ENCODE data around the gene PGP. TPM values are rescaled to one million over a fixed set of nuclear protein-coding genes. Genes with fewer than 3 reads are reported as not detected.

PGP gene
- total RNA-seq, 2 donors from 2014 or later, result 15.1 to 20.9 TPM

DNA sequence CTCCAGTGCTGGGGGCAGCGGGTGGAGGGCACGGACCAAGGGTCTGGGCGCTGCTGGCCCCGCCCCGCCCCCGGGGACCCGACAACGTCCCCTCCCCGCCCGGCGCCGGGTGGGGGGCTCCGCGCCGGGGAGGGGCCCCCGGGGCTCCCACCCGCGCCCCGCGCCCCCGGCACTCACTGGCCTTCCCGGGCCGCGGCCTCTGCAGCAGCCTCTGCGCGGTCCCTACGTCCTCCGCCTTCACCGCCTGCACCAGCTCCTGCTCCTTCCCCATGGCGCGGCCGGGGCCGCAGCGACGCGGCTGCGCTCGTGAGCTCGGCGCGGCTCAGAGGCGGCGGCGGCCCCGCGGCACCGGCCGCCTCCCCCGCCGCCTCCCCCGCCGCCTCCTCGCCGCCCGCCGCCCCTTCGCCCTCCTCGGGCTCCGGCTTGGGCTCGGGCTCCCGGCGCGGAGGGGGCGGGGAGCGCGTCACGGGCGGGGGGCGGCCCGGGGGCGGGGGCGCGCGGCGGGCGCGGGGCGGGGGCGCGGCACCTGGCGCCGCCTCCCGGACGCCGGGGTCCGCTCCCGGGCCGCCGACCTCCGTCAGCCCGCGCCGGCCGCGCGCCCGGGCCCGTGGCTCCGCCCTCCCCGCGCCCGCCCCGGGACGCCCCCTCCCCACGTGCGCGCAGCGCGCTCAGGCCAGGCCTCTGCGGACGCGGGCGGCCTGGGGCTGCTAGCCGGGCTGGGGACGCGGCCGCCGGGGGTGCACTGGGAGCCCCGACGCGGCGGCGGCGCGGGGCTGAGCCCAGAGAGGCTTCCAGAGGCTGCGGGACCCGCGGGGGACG, 18.3 kb downstream of the PGP start, which contains the start of gene CASKIN1:
CASKIN1 (minus strand) TSS at position 444 of the 819 bp plus-strand sequence; CDS start at position 271, 173 bp downstream.
- H3K36me3 Mint-ChIP-seq, result no peaks in the 10 kb centered on the region
- no peaks in the 10 kb centered on the region for H3K9me3 Mint-ChIP-seq
- peak; percentile 45 to 54 for ATAC-seq
- no peak within 1 kb of the TSS for H3K27ac Mint-ChIP-seq
- DNase-seq (ENCODE audit: low spot score in 2 of 2), result no peak

DNA sequence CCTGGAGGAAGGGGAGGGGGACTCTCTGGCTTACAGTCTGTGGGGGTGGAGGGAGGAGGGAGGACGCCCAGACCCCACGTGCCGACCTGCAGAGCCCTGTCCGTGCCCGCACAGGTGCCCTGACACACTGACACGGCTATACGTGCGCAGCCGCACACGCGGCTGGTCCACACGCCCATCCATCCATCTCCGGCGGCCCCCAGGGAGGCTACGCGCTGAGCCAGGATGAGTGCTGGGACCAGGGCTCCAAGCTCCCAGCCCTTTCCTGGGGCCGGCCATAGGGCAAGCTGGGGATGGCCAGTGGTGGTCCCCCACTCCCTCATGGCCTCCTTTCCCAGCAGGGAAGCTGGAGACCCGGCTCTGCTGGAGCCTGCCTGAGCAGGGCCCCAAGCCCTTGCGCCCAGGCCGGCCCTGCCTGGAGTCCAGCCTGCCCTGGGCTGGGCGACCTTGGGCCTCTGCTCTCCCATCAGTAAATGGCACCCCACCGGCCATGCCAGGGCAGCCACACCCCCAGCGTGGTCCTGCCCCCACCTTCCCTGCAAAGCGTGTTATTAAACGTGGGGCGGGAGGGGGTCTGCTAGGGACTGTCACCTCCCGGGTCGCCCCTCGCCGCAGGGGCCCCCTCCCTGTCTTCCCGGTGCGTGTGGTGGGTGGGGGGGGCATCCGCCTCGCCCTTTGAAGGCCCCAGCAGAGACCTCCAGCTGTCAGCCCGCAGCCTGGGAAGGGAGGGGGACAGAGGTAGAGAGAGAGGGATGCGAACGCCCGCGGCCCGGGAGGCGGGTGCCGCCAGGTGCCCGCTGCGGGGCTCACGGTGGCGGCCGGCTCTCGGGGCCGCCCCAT, 19.1 kb downstream of the PGP start:
- DNase-seq (ENCODE audit: low spot score in 2 of 2) (no peak), ATAC-seq (peak; percentile 19 to 39)
- Mint-ChIP-seq H3K27ac (no peak overlapping the region), H3K9me3 (no peaks in the 10 kb centered on the region), H3K36me3 (no peaks in the 10 kb centered on the region)

DNA sequence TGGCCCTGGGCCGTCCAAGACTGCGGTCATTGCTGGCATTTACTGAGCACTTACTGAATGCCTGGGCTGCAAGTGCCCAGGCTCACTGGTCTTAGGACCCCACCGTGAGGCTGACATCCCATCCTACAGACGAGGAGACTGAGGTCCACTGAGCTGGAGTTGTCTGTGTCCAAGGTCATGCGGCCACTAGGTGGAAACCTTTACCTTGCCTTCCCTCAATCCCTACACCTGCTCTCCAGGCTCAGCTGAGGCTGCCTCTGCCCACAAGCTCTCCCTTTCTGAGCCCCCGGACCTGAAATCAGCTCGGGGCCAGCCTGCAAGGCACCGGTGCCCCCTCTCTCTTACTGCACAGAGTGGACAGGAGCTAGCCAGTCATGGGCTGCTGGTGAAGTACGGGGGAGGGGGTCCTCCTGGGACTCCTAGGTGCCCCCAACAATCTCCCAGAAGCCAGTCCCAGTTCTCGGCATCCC, 19.8 kb downstream of the PGP start:
- DNase-seq (ENCODE audit: low spot score in 2 of 2) (peak in 1 of 2 donors; percentile 52), ATAC-seq (peak; percentile 75 to 84)
- Mint-ChIP-seq H3K27ac (no peak overlapping the region), H3K9me3 (no peaks in the 10 kb centered on the region), H3K36me3 (no peaks in the 10 kb centered on the region)

DNA sequence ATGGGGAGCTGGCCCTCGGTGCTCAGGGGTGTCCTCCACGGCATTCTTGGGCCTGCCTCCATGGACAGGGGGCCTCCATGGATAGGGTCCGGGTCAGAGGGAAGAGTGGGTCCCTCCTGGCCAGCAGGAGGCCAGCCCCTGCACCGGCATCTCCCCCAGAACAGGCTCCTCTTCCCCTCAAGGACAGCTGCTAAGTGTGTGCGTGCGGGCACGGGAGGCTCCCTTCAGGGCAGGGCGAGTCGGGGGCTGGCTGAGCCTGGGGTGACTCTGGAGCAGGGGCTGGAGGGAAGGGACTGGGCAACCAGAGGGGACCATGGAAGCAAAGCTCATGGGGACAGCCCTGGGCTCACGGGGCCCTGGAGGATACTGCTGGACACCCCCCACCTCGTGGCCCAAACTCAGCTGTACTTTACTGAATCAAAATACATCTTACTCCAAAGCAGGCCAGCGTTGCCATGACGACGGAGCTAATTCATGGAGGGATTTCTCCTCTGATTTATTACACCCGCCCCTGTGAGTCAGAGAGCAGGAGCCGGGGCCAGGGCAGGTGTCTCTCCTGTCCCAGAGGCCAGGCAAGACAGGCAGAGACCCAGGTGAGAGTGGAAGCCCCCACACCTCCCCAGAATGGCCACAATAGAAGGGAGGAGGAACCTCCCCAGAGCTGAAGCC, 20.3 kb downstream of the PGP start:
- H3K36me3 Mint-ChIP-seq, result no peaks in the 10 kb centered on the region
- no peaks in the 10 kb centered on the region for H3K9me3 Mint-ChIP-seq
- no peak overlapping the region for H3K27ac Mint-ChIP-seq
- ATAC-seq (no peak), DNase-seq (ENCODE audit: low spot score in 2 of 2) (no peak)

DNA sequence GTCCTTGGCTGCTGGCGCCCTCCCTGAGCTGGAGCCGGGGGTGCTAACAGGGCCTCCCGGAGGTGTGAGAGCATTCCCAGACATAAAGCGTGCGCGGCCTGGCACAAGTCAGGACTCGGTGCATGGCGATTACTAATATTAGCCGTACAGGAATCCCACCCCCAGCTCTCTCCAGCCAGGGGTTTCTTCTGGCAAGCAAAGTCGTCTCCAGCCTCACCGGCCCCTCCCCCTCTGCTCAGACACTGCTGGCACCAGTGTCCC, 23.3 kb downstream of the PGP start:
- ATAC-seq (no peak), DNase-seq (ENCODE audit: low spot score in 2 of 2) (no peak)
- no peak overlapping the region for H3K27ac Mint-ChIP-seq
- no peaks in the 10 kb centered on the region for H3K9me3 Mint-ChIP-seq
- no peaks in the 10 kb centered on the region for H3K36me3 Mint-ChIP-seq

DNA sequence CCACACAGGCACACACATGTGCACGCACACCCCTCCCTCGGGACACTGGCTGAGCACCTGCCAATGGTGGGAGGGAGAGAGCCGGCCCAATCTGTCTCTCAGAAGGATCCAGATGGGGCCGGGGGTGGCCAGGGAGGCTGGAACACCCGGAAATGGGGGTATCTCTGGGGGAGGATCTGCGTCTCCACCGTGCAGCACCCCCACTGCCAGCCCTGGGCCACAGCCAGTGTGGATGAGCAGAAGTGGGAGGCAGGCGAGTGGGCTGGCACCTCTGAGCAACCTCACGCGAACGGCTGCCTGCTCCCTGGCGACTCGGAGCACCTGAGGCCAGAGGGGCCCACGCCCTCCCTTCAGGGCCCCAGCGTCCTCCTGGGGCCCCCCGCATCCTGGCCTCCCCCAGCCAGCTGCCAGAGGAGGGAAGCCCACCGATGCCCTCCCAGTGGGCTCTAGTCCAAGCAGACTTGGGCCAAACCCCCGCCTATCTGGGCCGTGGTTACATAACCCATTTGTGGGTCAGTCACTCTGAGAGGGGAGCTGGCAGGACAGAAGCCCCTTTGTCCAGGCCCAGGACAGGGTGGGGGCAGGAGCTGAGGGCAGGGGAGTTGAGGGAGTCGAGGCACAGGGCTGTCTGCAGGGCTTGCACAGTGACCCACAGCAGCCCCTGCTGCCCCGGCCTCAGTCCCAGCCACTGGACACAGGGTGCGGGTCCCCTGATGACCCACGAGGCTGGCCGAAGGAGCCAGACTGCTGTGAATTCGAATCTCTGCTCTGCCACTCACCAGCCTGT, 23.8 kb downstream of the PGP start:
- DNase-seq (ENCODE audit: low spot score in 2 of 2) (no peak), ATAC-seq (no peak)
- no peaks in the 10 kb centered on the region for H3K36me3 Mint-ChIP-seq
- no peaks in the 10 kb centered on the region for H3K9me3 Mint-ChIP-seq
- H3K27ac Mint-ChIP-seq, result no peak overlapping the region

DNA sequence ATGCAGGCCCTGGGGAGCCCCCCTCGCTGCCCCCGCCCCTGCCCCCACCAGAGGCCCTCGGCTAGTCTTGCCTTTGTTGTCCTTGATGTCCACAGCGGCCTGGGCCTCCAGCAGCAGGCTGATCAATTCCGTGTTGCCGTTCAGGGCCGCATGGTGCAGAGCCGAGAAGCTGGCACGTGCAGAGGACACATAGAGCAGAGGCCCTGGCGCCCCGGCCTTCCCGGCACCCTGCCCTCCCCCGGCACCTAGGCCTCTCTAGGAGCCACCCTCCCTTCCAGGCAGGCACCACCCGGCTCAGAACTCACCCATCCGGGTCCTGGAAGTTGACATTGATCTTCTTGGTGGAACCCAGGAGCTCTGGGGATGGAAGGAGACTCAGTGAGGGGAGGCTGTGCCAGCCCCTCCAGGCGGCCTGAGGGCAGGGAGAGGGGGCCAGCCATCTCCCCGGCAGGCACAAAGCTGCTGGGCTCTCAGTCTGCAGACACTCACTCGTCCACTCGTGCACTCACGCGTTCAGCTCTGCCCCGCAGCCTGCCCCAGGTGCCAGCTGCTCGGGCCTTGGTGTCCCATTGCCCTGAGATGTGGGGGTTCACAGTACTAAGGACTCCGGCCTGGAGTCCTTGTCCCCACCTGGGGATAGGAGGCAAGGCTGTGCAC, 24.5 kb downstream of the PGP start:
- no peak for ATAC-seq
- H3K9me3 Mint-ChIP-seq, result no peaks in the 10 kb centered on the region

DNA sequence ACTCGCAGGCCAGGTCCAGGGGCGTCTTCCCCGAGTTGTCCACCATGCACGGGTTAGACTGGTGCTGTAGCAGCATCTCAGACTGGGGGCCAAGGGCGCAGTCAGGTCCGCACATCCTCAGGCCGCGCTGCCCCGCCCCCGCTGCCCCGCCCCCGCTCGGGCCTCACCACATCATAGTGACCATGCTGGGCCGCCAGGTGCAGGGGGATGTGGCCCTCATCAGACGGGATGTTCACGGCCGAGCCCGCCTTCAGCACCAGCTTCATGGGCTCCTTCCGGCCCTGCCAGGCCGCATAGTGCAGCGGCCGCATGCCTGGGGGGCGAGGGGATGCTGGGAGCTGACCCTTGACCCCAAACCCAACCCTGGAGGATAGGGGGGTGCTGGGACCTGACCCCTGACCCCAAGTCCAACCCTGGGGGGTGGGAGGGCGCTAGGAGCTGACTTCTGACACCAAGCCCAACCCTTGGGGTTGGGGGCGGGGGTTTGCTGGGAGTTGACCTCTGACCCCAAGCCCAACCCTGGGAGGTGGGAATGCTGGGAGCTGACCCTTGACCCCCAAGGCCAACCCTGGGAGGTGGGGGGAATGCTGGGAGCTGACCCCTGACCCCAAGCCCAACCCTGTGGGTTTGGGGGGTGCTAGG, 25.3 kb downstream of the PGP start:
- H3K27ac Mint-ChIP-seq, result no peak overlapping the region
- no peak for ATAC-seq
- H3K9me3 Mint-ChIP-seq, result no peaks in the 10 kb centered on the region
- no peaks in the 10 kb centered on the region for H3K36me3 Mint-ChIP-seq
- no peak for DNase-seq (ENCODE audit: low spot score in 2 of 2)

More for the DNA sequence above, 24.5 kb downstream of the PGP start:
- Mint-ChIP-seq H3K27ac (no peak overlapping the region), H3K36me3 (no peaks in the 10 kb centered on the region)
- no peak for DNase-seq (ENCODE audit: low spot score in 2 of 2)

DNA sequence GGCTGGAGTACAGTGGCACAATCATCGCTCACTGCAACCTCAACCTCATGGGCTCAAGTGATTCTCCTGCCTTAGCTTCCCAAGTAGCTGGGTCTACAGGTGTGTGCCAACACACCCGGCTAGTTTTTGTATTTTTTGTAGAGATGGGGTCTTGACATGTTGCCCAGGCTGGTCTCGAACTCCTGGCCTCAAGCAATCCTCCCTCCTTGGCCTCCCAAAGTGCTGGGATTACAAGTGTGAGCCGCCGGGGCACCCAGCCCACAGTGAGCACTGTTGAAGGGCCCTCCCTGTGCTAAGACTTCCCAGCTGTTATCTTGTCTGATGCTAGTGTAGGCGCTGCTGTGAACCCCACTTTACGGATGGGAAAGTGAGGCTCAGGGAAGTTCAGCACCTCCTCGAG, 26.2 kb downstream of the PGP start:
- ATAC-seq (no peak), DNase-seq (ENCODE audit: low spot score in 2 of 2) (no peak)
- Mint-ChIP-seq H3K36me3 (no peaks in the 10 kb centered on the region), H3K27ac (no peak overlapping the region), H3K9me3 (no peaks in the 10 kb centered on the region)

DNA sequence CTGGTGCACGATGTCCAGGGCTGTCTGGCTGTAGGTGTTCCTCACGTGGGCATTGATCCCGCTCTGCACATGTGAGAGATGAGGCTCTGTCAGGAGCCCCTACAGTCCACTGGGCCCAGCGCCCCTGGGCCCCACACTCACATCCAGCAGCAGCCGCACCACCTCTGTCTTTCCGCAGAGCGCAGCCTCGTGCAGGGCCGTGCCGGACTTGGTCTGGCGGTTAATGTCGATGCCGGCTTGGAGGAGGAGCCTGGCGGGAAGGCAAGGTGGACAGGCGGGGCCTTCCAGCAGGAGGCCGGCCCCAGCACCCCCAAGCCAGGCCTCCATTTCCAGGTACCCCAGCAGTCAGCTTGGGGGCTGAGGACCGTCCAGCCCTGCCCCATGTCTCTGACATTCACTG, 27.4 kb downstream of the PGP start:
- ATAC-seq (no peak), DNase-seq (ENCODE audit: low spot score in 2 of 2) (no peak)
- H3K36me3 Mint-ChIP-seq, result no peaks in the 10 kb centered on the region
- no peaks in the 10 kb centered on the region for H3K9me3 Mint-ChIP-seq
- no peak overlapping the region for H3K27ac Mint-ChIP-seq

DNA sequence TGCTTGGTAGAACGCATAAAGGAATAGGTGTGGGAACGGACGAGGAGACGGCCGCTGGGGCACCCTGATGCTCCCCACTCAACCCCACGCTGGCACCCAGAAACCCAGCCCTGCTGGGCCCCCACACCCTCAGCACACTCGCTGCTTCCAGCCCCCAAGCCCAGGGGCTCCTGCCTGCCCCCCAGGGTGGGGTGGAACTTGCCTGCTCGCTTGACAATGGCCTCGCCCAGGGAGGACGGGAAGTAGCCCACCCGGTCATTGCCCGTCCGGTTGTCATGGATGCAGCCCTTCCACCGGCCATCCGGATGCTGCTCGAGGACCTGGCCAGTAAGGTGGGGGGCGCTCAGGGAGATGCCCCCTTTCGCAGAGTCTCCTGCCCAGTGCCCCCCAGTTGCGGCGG, 28.1 kb downstream of the PGP start:
- H3K27ac Mint-ChIP-seq, result no peak overlapping the region
- H3K36me3 Mint-ChIP-seq, result no peaks in the 10 kb centered on the region
- no peak for DNase-seq (ENCODE audit: low spot score in 2 of 2)
- no peak for ATAC-seq
- H3K9me3 Mint-ChIP-seq, result no peaks in the 10 kb centered on the region

DNA sequence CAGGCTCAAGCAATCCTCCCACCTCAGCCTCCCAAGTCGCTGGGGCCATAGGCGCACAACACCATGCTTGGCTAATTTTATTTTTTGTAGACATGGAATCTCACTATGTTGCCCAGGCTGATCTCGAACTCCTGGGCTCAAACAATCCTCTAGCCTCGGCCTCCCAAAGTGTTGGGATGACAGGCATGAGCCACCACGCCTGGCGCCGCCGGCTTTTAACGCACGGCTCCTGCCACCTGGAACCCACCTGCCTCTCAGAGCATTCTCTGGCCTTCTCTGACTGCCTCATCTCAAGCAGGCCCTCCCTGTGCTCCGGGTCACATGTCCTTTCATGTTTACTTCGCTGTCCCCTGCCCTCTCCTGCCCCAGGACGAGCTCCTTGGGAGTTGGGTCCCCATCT, 28.6 kb downstream of the PGP start:
- ATAC-seq, result no peak
- H3K36me3 Mint-ChIP-seq, result no peaks in the 10 kb centered on the region
- no peak for DNase-seq (ENCODE audit: low spot score in 2 of 2)
- H3K9me3 Mint-ChIP-seq, result no peaks in the 10 kb centered on the region
- H3K27ac Mint-ChIP-seq, result no peak overlapping the region

DNA sequence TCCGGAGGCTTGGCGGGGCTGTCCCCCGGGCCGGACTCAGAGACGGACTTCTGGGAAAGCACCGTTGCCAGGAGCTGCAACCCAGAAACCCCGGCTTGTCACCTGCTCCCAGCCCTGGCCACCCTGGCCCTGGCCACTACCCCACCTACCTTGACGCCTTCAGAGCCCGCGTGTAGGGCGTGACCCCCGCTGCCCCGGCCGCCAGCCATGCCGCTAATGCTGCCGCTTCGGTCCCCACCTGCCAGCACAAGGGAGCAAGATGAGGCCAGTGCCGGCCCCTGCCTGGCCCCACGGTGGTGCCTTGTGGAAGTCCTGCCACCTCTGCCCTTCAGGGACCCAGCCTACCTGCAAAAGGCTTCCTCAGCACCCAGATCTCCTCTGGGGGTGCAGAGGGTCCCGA, 29.7 kb downstream of the PGP start:
- ATAC-seq (no peak), DNase-seq (ENCODE audit: low spot score in 2 of 2) (no peak)
- H3K36me3 Mint-ChIP-seq, result no peaks in the 10 kb centered on the region
- no peak overlapping the region for H3K27ac Mint-ChIP-seq
- no peaks in the 10 kb centered on the region for H3K9me3 Mint-ChIP-seq

DNA sequence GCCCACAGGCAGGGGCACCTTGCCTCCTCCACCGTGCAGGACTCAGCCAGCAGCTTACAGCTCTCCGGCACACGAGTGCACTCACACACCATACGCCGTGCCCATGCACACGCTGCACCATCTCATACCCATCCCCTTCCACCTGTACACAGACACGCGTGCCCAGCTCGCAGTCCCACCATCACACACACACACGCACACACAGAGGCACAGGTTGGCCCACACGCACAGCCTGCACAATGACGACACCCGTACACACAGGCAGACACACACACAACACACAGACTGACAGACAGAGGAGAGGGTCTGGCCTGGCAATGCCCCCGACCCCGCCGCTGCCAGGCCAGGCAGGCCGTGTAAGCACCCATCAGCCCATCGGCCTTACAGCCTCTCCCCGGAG, 30.3 kb downstream of the PGP start:
- no peak for ATAC-seq
- H3K36me3 Mint-ChIP-seq, result no peaks in the 10 kb centered on the region
- DNase-seq (ENCODE audit: low spot score in 2 of 2), result no peak

DNA sequence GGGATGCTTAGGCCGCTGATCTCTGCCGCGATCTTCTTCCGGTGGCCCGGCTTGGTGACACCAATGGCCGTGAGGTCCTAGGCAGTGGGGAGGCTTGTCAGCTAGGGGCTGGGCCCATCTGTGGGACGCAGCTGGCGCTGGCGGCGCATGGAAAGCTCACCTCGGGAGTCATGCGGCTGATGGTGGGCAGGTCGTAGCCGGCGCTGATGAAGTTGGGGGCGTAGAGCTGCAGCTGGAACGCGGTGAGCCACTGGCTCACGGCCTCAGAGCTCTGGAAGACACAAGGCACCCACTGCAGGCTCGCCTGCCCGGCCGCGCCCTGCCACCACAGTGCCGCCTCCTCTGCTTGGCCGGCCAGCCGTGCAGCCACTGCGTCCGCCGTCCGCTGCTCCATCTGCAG, 31.0 kb downstream of the PGP start:
- DNase-seq (ENCODE audit: low spot score in 2 of 2) (no peak), ATAC-seq (no peak)
- Mint-ChIP-seq H3K36me3 (no peaks in the 10 kb centered on the region), H3K27ac (no peak overlapping the region), H3K9me3 (no peaks in the 10 kb centered on the region)

More for the DNA sequence above, 30.3 kb downstream of the PGP start:
- Mint-ChIP-seq H3K27ac (no peak overlapping the region), H3K9me3 (no peaks in the 10 kb centered on the region)

DNA sequence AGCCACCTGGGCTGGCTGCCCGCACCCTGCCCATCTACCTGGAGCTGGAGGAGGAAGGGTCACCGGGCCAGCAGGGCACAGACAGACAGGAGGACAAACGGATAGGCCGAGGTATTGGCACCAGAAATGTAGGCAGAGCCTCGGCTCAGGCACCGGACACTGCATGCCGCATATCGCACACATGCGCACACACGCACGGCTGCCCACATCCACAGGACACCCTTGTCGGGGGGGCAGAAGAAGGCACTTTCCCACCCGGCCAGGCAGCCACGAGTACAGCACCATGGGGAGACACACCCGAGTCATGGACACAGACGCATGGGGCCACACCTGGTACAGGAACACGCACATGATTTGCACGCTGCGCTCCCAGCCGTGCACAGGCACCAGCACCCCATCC, 32.7 kb downstream of the PGP start:
- ATAC-seq, result no peak

More for the DNA sequence above, 32.7 kb downstream of the PGP start:
- no peaks in the 10 kb centered on the region for H3K9me3 Mint-ChIP-seq
- DNase-seq (ENCODE audit: low spot score in 2 of 2), result no peak
- H3K27ac Mint-ChIP-seq, result peak overlapping the region in 1 of 2 donors; percentile 56
- H3K36me3 Mint-ChIP-seq, result no peaks in the 10 kb centered on the region
